ENCODE results near the gene SLC12A8. TPM values are rescaled to one million over a fixed set of nuclear protein-coding genes. Genes with fewer than 3 reads are reported as not detected.

Gene SLC12A8
- total and polyA plus RNA-seq, 9 of the 15 experiments (the other 6 are each of a cell fraction or from before 2014, with no cell fraction given), result 0.04 to 0.33 (median 0.09) TPM; not detected in 4

DNA sequence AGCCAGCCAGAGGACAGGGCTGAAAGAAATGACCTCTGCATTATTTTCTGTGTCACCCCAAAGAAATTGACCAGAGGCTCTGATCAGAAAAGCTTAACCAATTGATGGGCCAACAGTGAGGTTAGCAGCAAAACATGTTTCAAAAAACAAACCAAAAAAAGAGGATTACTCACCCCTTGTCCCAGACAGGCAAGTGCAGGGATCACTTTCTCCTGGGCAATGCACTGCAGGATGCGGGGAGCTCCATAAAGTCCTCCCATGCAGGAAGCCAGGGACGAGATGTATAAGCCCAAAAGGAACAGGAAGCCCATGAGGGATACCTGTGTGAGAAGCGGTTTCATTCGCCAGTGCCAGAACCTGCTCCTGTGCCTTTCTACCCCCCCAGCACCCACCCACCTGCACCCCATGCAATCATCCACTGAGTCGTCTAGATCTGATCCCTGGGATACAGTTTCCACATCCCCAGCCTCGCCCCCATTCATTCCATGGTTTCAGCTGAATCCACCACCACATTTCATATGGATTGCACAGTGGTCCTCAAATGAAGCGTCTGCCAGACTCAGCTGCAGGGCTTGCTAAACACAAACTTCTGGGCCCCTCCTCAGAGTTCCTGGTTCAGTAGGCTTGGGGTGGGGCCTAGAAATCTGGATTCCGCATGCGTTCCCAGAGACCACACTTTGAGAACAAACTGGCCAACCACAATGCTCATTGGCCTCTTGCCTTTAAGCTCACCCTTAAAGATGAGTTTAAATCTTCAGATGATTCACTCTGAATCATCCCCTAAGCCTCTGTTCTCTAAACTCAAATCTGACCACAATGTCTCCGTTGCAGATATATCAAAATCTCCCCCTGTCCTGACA lies 102.3 kb downstream of the SLC12A8 start:
- no peak overlapping the region for H3K4me3 ChIP-seq
- in situ Hi-C loops (cut with MboI), result no loop called here
- no TSS peak for BruUV-seq (replicated peaks)
- H3K27me3 ChIP-seq (ENCODE audit: control insufficient read depth in 2 of 2, insufficient read depth in 2 of 2, low read length in 2 of 2), result peaks cover 0 to 4% of the 10 kb centered on the region in 2 experiments; a peak in 1 of 5 replicates
- ChIA-PET POLR2A (interaction anchor here (0.6 kb wide), 1 partner anchor 85 kb away, joined by 3 read pairs; no protein-coding TSS in a partner anchor), CTCF (ENCODE audit: low intra/inter-chr PET ratio) (no interaction called here)
- ATAC-seq, result no peak
- no peaks in the 10 kb centered on the region for H3K36me3 ChIP-seq (ENCODE audit: control insufficient read depth, insufficient read depth, low read length)
- no peak for TF ChIP-seq NFATC3 (IDR thresholded peaks at IDR 0.05)
- TF ChIP-seq MEIS2 (IDR thresholded peaks at IDR 0.05; ENCODE audit: partially characterized antibody), result peak; percentile 40
- no peak for TF ChIP-seq NR2C1 (IDR thresholded peaks at IDR 0.05)
- TF ChIP-seq NR2C1 (tag; IDR thresholded peaks at IDR 0.05), result no peak
- TF ChIP-seq TAL1 (IDR thresholded peaks at IDR 0.05), result no peak
- no peak for TF ChIP-seq ZNF12 (CRISPR knock-in tag; IDR thresholded peaks at IDR 0.05)
- no peak for TF ChIP-seq FOXA3 (CRISPR knock-in tag; conservative IDR thresholded peaks at IDR 0.05 in 1 of 2, IDR thresholded peaks at IDR 0.05 in 1 of 2)
- TF ChIP-seq SMC3 (conservative IDR thresholded peaks at IDR 0.05; ENCODE audit: insufficient read depth, low read depth, low read length), result no peak
- TF ChIP-seq FOSL1 (tag; conservative IDR thresholded peaks at IDR 0.05), result peak; percentile 90
- TF ChIP-seq ZFX (CRISPR knock-in tag; IDR thresholded peaks at IDR 0.05), result no peak
- no peak for TF ChIP-seq PHF21A (IDR thresholded peaks at IDR 0.05; ENCODE audit: borderline replicate concordance, low read depth)
- TF ChIP-seq POU5F1 (IDR thresholded peaks at IDR 0.05; ENCODE audit: borderline replicate concordance, low read depth, low read length, partially characterized antibody), result no peak
- TF ChIP-seq HOXB6 (CRISPR knock-in tag; IDR thresholded peaks at IDR 0.05; ENCODE audit: borderline replicate concordance), result no peak
- peak; percentile 17 to 41; a peak in 1 of 4 replicates for TF ChIP-seq KDM1A (IDR thresholded peaks at IDR 0.05)
- TF ChIP-seq, protein P1, sequence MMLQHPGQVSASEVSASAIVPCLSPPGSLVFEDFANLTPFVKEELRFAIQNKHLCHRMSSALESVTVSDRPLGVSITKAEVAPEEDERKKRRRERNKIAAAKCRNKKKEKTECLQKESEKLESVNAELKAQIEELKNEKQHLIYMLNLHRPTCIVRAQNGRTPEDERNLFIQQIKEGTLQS (IDR thresholded peaks at IDR 0.05), result peak; percentile 12; the same call in 1 of the 2 replicates
- TF ChIP-seq, protein P1 (CRISPR knock-in tag; conservative IDR thresholded peaks at IDR 0.05), result no peak
- TF ChIP-seq ZNF311 (CRISPR knock-in tag; IDR thresholded peaks at IDR 0.05), result no peak
- TF ChIP-seq MCM5 (IDR thresholded peaks at IDR 0.05; ENCODE audit: low read depth), result no peak
- TF ChIP-seq ZNF717 (CRISPR knock-in tag; IDR thresholded peaks at IDR 0.05), result no peak
- no peak for TF ChIP-seq ZC3H11A (IDR thresholded peaks at IDR 0.05; ENCODE audit: low read depth, low read length)
- TF ChIP-seq PPARD (CRISPR knock-in tag; IDR thresholded peaks at IDR 0.05), result no peak
- TF ChIP-seq POLR3G (IDR thresholded peaks at IDR 0.05; ENCODE audit: extremely low read depth, insufficient read length, insufficient replicate concordance), result no peak
- peak; percentile 13; the same call in 1 of the 2 replicates for TF ChIP-seq ARID1B (IDR thresholded peaks at IDR 0.05)
- no peak for TF ChIP-seq ZNF140 (CRISPR knock-in tag; IDR thresholded peaks at IDR 0.05)
- no peak overlapping the region; a peak in 1 of 4 replicates for H3K9ac ChIP-seq (ENCODE audit: insufficient read depth in 1 of 2, low read depth in 2 of 2, low read length in 2 of 2)
- H2AFZ ChIP-seq (ENCODE audit: low read depth, low read length), result no peak overlapping the region
- 2% methylated on average over 10 of the region's 10 CpGs for WGBS (ENCODE audit: insufficient coverage, low coverage, missing lambda C conversion rate)
- H3K27ac ChIP-seq (ENCODE audit: extremely low read depth, low read depth, low read length), result no peak overlapping the region
- no peak for DNase-seq (ENCODE audit: extremely low read depth in 1 of 4, low spot score in 3 of 4)
- FAIRE-seq, result no peak
- intact Hi-C loops (cut with micrococcal nuclease), result no loop called here
- H3K79me2 ChIP-seq (ENCODE audit: control insufficient read depth, insufficient read depth, low read length), result no peaks in the 10 kb centered on the region
- no peaks in the 10 kb centered on the region for H3K9me3 ChIP-seq (replicated peaks; ENCODE audit: control insufficient read depth, insufficient read depth, low read depth, low read length)
- no peaks in the 10 kb centered on the region for H4K20me1 ChIP-seq (replicated peaks; ENCODE audit: control insufficient read depth, insufficient read depth, low read length)
- no peaks in the 10 kb centered on the region for H3K9me1 ChIP-seq (ENCODE audit: control insufficient read depth, insufficient read depth, low read length)
- H3K4me2 ChIP-seq (ENCODE audit: insufficient read depth, low read length), result no peak overlapping the region
- H3K4me1 ChIP-seq (replicated peaks in 1 of 2; ENCODE audit: control insufficient read depth in 2 of 2, insufficient read depth in 2 of 2, low read length in 2 of 2), result no peaks in the 10 kb centered on the region; a peak in 2 of 5 replicates
